Ascending aorta (tissue), 2 donors: ENCODE measurements around the gene PLA2G2C. TPM values are rescaled to one million over a fixed set of nuclear protein-coding genes. Genes with fewer than 3 reads are reported as not detected.

Experiments
- DNase-seq, 2 donors: peaks; one replicate each; pipeline ENCODE4 v3.0.0-alpha.2; 2019; ENCODE audit warnings: low spot score in 2 of 2
- H3K27ac ChIP-seq, 2 donors: fragments of 200-600 bp; sonication (generic); one replicate each; pipeline ENCODE4 v1.5.1; 2016 to 2017; ENCODE audit warnings: mild to moderate bottlenecking in 1 of 2
- H3K27me3 ChIP-seq: fragments of 200-600 bp; sonication (generic); one replicate; pipeline ENCODE4 v1.5.1; 2017
- H3K36me3 ChIP-seq, 2 donors: fragments of 200-600 bp; sonication (generic); one replicate each; pipeline ENCODE4 v1.5.1; 2016
- H3K4me1 ChIP-seq, 2 donors: fragments of 200-600 bp; sonication (generic); one replicate each; pipeline ENCODE4 v1.5.1; 2016 to 2017; ENCODE audit warnings: mild to moderate bottlenecking in 1 of 2
- H3K4me3 ChIP-seq, 2 donors: fragments of 200-600 bp; sonication (generic); one replicate each; pipeline ENCODE4 v1.5.1; 2016 to 2017; ENCODE audit warnings: mild to moderate bottlenecking in 1 of 2
- H3K9me3 ChIP-seq, 2 donors: fragments of 200-600 bp; sonication (generic); one replicate each; pipeline ENCODE4 v1.5.1; 2016
- CTCF ChIP-seq, 3 experiments: fragments of 200-600 bp in 2 of 3; fragments of 450-650 bp in 1 of 3; sonication (generic) in 2 of 3; IDR thresholded peaks; one replicate each; pipeline ENCODE4 v1.5.1; 2016 to 2019; ENCODE audit warnings: antibody characterized with exemption in 3 of 3, mild to moderate bottlenecking in 1 of 3, moderate library complexity in 1 of 3
- intact Hi-C: fragments of 100-400 bp; cut with DNase I; formaldehyde crosslinking; loops from one replicate; pipeline ENCODE4 v1.15.1; 2023
- total RNA-seq: library from RNA; depleted of rRNA; stranded (reverse); fragments of >200 nt; gene quantifications from one replicate; pipeline ENCODE4 v1.1.0, GENCODE V29; 2016

Gene PLA2G2C
- total RNA-seq, 1 donor from 2014 or later: not detected

DNA sequence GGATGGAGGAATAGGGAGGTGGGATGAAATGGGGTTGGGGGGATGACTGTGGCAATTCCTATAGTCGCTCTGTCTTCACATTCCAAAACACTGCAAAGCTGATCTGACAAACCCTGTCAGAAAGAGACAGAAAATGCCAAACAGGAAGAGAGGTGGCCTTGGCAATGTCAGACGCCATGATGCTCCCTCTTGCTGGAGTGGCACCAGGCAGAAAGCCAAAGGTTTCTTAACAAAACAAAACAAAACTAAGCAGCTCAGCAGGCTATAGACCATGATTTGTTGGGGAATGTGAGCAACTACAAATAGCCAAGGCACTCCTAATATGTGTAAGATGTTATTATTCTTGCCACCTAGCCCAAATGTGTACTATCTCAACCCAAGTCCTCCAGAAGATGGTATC lies 42.9 kb upstream of the PLA2G2C start:
- intact Hi-C loops: no loop called here
- no peaks in the 10 kb centered on the region for H3K36me3 ChIP-seq
- H3K9me3 ChIP-seq: no peaks in the 10 kb centered on the region
- H3K27ac ChIP-seq: no peak overlapping the region
- peaks cover 5% of the 10 kb centered on the region for H3K27me3 ChIP-seq
- no peak overlapping the region for H3K4me3 ChIP-seq
- no peaks in the 10 kb centered on the region for H3K4me1 ChIP-seq
- TF ChIP-seq CTCF (IDR thresholded peaks at IDR 0.05): no peak
- DNase-seq: no peak

DNA sequence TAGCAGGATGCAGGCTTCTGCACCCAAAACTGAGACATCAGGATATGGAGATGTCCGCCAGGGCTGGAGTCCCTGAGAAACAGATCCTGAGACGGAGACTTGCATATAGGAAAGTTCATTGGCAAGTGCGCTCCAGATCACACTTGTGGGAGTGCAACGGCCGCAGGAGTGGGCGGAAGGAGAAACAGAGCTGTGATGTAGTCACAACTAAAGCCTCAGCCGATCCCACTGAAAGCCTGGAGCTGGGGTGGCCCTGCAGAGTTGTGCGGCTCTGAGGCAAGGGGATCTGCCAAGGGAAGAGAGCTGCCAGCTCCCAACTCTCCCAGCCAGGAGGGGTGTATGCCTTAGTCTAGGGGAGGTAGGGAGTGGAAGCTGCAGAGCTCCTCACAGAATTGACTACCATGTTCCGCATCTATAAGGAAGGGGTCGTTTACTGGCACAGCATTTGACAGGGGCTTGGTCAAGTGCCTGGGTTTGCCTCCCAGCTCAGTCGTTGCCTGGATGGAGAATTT lies 42.1 kb upstream of the PLA2G2C start:
- Histone ChIP-seq H3K4me1 (no peaks in the 10 kb centered on the region), H3K4me3 (no peak overlapping the region), H3K36me3 (no peaks in the 10 kb centered on the region), H3K9me3 (no peaks in the 10 kb centered on the region), H3K27me3 (no peaks in the 10 kb centered on the region), H3K27ac (no peak overlapping the region)
- intact Hi-C loops: no loop called here
- no peak for TF ChIP-seq CTCF (IDR thresholded peaks at IDR 0.05)
- no peak for DNase-seq

DNA sequence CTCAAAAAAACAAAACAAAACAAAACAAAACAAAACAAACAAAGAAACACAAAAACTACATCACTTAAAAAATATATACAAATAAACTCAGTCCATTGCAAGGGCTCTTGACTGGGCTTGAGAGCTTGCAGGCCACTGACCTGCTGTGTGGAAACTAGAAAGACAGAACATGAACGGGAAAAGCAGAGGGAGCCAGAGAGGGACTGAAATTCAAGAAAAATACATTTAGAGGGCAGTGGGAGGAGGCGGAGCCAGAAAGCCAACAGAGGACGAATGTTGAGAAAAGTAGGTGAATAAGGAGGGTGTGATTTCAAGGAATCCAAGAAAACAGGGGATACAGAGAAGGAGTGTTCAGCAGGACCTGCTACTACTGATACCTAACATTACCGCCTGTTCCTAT lies 41.4 kb upstream of the PLA2G2C start:
- H3K4me1 ChIP-seq: no peaks in the 10 kb centered on the region
- H3K27ac ChIP-seq: no peak overlapping the region
- no peak for TF ChIP-seq CTCF (IDR thresholded peaks at IDR 0.05)
- no peaks in the 10 kb centered on the region for H3K27me3 ChIP-seq
- intact Hi-C loops: no loop called here
- H3K4me3 ChIP-seq: no peak overlapping the region
- no peaks in the 10 kb centered on the region for H3K36me3 ChIP-seq
- DNase-seq: no peak
- H3K9me3 ChIP-seq: no peaks in the 10 kb centered on the region

DNA sequence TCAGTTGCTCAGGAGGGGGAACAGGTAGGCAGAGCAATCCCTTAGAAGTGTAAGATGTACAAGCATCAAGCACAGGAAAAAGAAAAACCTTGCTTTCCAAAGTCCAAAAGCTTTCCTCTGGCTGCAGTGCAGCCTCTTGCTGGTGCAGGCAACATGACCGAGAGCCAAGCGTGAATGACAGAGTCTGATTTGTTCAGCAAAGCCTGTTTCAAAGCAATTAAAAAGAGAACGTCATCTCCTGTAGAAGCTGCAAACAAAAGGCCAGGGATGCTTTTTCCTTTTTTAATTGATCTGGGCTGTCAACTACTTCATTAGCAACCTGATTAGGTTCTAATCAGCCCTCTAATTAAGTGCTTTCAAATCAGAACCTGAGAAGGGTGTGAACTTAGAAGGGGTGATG lies 38.2 kb upstream of the PLA2G2C start:
- DNase-seq: no peak
- no peaks in the 10 kb centered on the region for H3K4me1 ChIP-seq
- no peak overlapping the region for H3K27ac ChIP-seq
- no peaks in the 10 kb centered on the region for H3K9me3 ChIP-seq
- no peak overlapping the region for H3K4me3 ChIP-seq
- H3K27me3 ChIP-seq: no peaks in the 10 kb centered on the region
- no peaks in the 10 kb centered on the region for H3K36me3 ChIP-seq
- TF ChIP-seq CTCF (IDR thresholded peaks at IDR 0.05): no peak
- intact Hi-C loops: no loop called here

GRCh38 chr1:20223551-20224419 lies 37.5 kb upstream of the PLA2G2C start:
- no peak overlapping the region for H3K4me3 ChIP-seq
- no peaks in the 10 kb centered on the region for H3K4me1 ChIP-seq
- H3K27me3 ChIP-seq: no peaks in the 10 kb centered on the region
- no peak for DNase-seq
- no peaks in the 10 kb centered on the region for H3K36me3 ChIP-seq
- H3K27ac ChIP-seq: no peak overlapping the region
- TF ChIP-seq CTCF (IDR thresholded peaks at IDR 0.05): no peak
- no peaks in the 10 kb centered on the region for H3K9me3 ChIP-seq
- intact Hi-C loops: no loop called here
